Neutrophil (primary cell): ENCODE data around the gene PPARGC1A.

ENCODE experiments used
- H3K27ac ChIP-seq: fragments of 200-600 bp; sonication (generic); 2 replicates; pipeline ENCODE4 v1.5.1; 2016; ENCODE audit warnings: mild to moderate bottlenecking, moderate library complexity
- H3K27me3 ChIP-seq: fragments of 200-600 bp; sonication (generic); 2 replicates; pipeline ENCODE4 v1.6.0; 2016; ENCODE audit warnings: mild to moderate bottlenecking
- H3K36me3 ChIP-seq: fragments of 200-600 bp; sonication (generic); 2 replicates; pipeline ENCODE4 v1.5.1; 2017
- H3K4me1 ChIP-seq, 2 experiments: fragments of 200-600 bp in 1 of 2; sonication (generic) in 1 of 2; 1 replicate in 1 of 2; 2 replicates in 1 of 2; pipeline versions ENCODE4 v1.5.1 to v1.6.1; 2013 to 2016; ENCODE audit warnings: low read depth in 1 of 2, low read length in 1 of 2, mild to moderate bottlenecking in 1 of 2, moderate library complexity in 1 of 2; ENCODE audit not compliant: control insufficient read depth in 1 of 2, insufficient read depth in 1 of 2
- H3K4me3 ChIP-seq, 2 experiments: fragments of 200-600 bp in 1 of 2; sonication (generic) in 1 of 2; 1 replicate in 1 of 2; 2 replicates in 1 of 2; pipeline ENCODE4 v1.5.1; 2013 to 2016; ENCODE audit warnings: low read depth in 1 of 2, low read length in 1 of 2, mild to moderate bottlenecking in 1 of 2, moderate library complexity in 1 of 2
- H3K9me3 ChIP-seq: fragments of 200-600 bp; sonication (generic); 2 replicates; pipeline ENCODE4 v1.5.1; 2016
- TF ChIP-seq, protein P1 (sequence below): fragments of 200-600 bp; sonication (generic); IDR thresholded peaks from 2 replicates; pipeline ENCODE4 v1.5.1; 2016; ENCODE audit warnings: antibody characterized with exemption

The PPARGC1A gene

DNA sequence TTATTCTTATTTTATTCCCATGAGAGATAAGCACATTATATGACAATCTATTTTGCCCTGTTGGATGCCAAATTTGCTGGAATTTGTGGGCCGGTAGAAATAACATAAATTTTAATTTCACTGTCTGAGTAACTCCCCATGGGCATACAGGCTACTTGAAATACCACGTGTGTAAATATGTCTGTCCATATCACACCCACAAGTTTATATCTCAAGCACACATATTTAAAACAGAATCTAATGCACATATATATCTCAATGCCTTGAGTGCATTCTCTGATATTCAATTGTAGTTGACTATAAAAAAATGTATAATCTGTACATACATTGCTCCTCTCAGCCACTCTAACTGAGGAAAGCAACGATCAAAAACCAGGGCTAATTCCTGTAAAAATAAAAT lies 51.2 kb downstream of the PPARGC1A start:
- Histone ChIP-seq H3K27ac (no peak overlapping the region), H3K4me1 (no peaks in the 10 kb centered on the region), H3K36me3 (no peaks in the 10 kb centered on the region), H3K4me3 (no peak overlapping the region), H3K27me3 (no peaks in the 10 kb centered on the region), H3K9me3 (no peaks in the 10 kb centered on the region)
- TF ChIP-seq, protein P1, sequence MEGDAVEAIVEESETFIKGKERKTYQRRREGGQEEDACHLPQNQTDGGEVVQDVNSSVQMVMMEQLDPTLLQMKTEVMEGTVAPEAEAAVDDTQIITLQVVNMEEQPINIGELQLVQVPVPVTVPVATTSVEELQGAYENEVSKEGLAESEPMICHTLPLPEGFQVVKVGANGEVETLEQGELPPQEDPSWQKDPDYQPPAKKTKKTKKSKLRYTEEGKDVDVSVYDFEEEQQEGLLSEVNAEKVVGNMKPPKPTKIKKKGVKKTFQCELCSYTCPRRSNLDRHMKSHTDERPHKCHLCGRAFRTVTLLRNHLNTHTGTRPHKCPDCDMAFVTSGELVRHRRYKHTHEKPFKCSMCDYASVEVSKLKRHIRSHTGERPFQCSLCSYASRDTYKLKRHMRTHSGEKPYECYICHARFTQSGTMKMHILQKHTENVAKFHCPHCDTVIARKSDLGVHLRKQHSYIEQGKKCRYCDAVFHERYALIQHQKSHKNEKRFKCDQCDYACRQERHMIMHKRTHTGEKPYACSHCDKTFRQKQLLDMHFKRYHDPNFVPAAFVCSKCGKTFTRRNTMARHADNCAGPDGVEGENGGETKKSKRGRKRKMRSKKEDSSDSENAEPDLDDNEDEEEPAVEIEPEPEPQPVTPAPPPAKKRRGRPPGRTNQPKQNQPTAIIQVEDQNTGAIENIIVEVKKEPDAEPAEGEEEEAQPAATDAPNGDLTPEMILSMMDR, result no peak

DNA sequence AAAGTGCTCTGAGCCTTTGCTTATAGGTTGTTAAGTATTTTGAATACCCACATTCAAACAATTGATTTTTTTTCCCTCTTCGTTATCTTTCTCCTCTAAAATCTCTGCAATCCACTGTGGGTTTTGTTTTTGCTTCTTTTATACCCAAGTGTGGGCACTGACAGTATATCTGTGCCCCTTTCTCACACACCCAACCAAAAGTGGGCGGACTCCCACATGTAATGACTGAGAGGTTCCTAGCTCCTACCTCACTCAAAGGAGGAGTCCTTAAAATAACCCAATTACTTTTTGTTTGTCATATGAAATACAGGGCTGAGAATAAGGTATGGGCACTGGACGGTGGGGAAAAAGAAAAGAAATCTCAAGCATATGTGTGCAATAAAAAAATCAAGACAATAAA lies 51.7 kb downstream of the PPARGC1A start:
- Histone ChIP-seq H3K4me3 (no peak overlapping the region), H3K4me1 (no peaks in the 10 kb centered on the region), H3K27me3 (no peaks in the 10 kb centered on the region), H3K9me3 (no peaks in the 10 kb centered on the region), H3K27ac (no peak overlapping the region), H3K36me3 (no peaks in the 10 kb centered on the region)
- TF ChIP-seq, protein P1, result no peak

DNA sequence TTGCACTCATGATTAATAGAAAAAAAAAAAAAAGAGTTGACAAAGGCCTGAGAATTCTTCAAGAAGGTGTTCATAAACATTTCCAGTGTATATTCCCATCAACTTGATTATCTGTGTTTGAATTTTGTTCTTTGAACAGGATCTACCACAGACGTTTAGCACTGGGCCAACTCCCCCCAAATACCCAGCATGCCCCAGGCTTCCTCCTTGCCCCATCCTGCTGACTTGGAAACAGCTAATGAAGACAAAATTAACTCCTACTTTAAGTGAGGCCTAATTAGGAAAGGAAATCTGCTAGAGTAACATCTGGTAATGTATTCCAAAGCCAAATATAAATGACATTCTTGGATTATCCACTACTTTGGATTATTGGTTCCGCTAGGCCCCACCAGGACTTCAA lies 52.5 kb downstream of the PPARGC1A start:
- Histone ChIP-seq H3K9me3 (no peaks in the 10 kb centered on the region), H3K36me3 (no peaks in the 10 kb centered on the region), H3K4me3 (no peak overlapping the region), H3K4me1 (no peaks in the 10 kb centered on the region), H3K27me3 (no peaks in the 10 kb centered on the region), H3K27ac (no peak overlapping the region)
- TF ChIP-seq, protein P1, result no peak

DNA sequence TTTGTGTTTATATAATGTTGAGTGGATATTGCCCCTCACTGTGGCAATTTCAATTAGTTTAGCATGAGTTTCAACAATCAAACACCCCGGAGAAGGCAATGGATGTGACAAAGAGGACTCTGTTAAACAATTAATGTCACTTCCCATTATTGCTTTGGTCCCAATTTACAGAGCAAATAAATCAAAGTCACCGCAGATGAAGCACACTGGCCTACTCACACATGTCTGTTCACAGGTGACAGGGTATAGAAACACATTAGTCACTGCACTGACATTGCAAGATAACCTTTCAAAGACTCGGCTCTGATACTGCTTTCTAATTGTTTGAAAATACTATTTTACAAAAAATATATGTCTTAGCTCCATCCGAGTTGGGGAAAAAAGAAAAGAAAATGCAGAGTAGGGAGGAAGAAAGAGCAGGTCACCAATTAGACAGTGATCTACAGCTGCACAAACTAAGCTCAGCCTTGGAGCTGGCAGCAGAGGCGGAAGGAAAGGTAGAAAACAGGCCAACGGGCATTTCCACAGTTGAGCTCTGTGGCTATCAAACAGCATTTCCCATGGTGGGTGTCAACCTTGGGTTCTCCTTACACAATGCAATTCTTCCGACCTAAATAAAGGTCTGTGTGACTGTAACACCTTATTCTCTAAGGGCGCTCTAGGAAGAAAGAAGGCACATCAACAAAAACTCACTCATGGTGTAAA lies 53.9 kb downstream of the PPARGC1A start:
- Histone ChIP-seq H3K4me1 (no peaks in the 10 kb centered on the region), H3K27me3 (no peaks in the 10 kb centered on the region), H3K36me3 (no peaks in the 10 kb centered on the region), H3K4me3 (no peak overlapping the region), H3K9me3 (no peaks in the 10 kb centered on the region), H3K27ac (no peak overlapping the region)
- TF ChIP-seq, protein P1, result no peak

DNA sequence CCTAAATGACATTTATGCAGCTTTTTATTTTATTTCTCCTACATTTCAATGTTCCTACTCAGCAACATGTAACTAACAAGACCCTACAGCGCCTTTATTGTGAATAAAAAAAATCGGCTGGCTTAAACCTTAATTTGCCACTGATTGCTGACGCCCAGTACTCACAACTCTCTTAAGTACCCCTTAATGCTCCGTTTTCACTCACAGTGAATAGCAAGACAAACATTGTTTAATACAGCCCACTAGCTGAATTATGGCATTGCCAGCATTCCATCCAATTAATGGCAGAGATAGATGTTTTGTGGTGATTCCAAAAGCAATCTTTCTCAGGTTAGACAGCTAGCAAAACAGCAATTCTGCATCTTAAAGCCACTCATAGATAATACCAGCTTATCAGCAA lies 61.1 kb downstream of the PPARGC1A start:
- Histone ChIP-seq H3K27ac (no peak overlapping the region), H3K9me3 (no peaks in the 10 kb centered on the region)
- TF ChIP-seq, protein P1, result no peak

More for the DNA sequence above, 61.1 kb downstream of the PPARGC1A start:
- Histone ChIP-seq H3K27me3 (no peaks in the 10 kb centered on the region), H3K4me1 (no peaks in the 10 kb centered on the region), H3K4me3 (no peak overlapping the region), H3K36me3 (no peaks in the 10 kb centered on the region)
